SK-N-SH (cell line): ENCODE results near the gene LMOD2. TPM values are rescaled to one million over a fixed set of nuclear protein-coding genes. Genes with fewer than 3 reads are reported as not detected.

Experiments used
- CTCF ChIA-PET: fragments of 300-600, 350-600 bp; formaldehyde crosslinking; extraction: SDS; loops from one replicate; lab custom pipeline; 2021; lab: Yijun Ruan, JAX
- POLR2A ChIA-PET: fragments of 350-600 bp; sonication (Branson Sonifier 250); formaldehyde crosslinking; extraction: SDS; loops from one replicate; lab custom pipeline; 2020; ENCODE audit warnings: antibody characterized with exemption, inconsistent platforms; lab: Yijun Ruan, JAX
- DNase-seq: peaks from one replicate; pipeline ENCODE4 v3.0.0; 2012
- H2AFZ ChIP-seq: fragments of 200-600 bp; sonication (generic); 2 replicates; pipeline ENCODE4 v1.8.1; 2016; ENCODE audit warnings: antibody characterized with exemption, mild to moderate bottlenecking, low read depth
- H3F3A ChIP-seq: fragments of 200-600 bp; sonication (generic); replicated peaks from 2 replicates; pipeline ENCODE3; 2016; ENCODE audit warnings: antibody characterized with exemption, mild to moderate bottlenecking; ENCODE audit not compliant: insufficient read depth
- H3K27ac ChIP-seq, 2 experiments: fragments of 200-500 bp in 1 of 2; fragments of 200-600 bp in 1 of 2; sonication (Bioruptor generic) in 1 of 2; sonication (generic), shearing (Covaris generic) in 1 of 2; 2 replicates each; pipeline versions ENCODE4 v1.5.1 to v1.6.1; 2014 to 2016; ENCODE audit warnings: low read depth in 2 of 2, inconsistent platforms in 1 of 2, low read length in 1 of 2, mild to moderate bottlenecking in 1 of 2, mixed read lengths in 1 of 2
- H3K27me3 ChIP-seq: fragments of 200-600 bp; sonication (generic), shearing (Covaris generic); 2 replicates; pipeline ENCODE4 v1.6.1; 2016; ENCODE audit warnings: mixed run types; ENCODE audit not compliant: insufficient read depth
- H3K36me3 ChIP-seq, 2 experiments: fragments of 200-500 bp in 1 of 2; fragments of 200-600 bp in 1 of 2; sonication (Bioruptor generic) in 1 of 2; sonication (generic) in 1 of 2; replicated peaks in 1 of 2; 2 replicates each; pipeline versions ENCODE3 to v1.5.1; 2014 to 2016; ENCODE audit warnings: low read length in 1 of 2, mild to moderate bottlenecking in 1 of 2; ENCODE audit not compliant: insufficient read depth in 2 of 2, control insufficient read depth in 1 of 2
- H3K4me1 ChIP-seq, 2 experiments: fragments of 200-500 bp in 1 of 2; fragments of 200-600 bp in 1 of 2; sonication (Bioruptor generic) in 1 of 2; sonication (generic), shearing (Covaris generic) in 1 of 2; 2 replicates each; pipeline versions ENCODE4 v1.5.1 to v1.6.1; 2014 to 2016; ENCODE audit warnings: low read depth in 1 of 2, low read length in 1 of 2, mixed run types in 1 of 2; ENCODE audit not compliant: insufficient read depth in 2 of 2, control insufficient read depth in 1 of 2
- H3K4me2 ChIP-seq: fragments of 200-600 bp; sonication (generic), shearing (Covaris generic); 2 replicates; pipeline ENCODE4 v1.6.1; 2017; ENCODE audit warnings: mixed run types
- H3K4me3 ChIP-seq, 2 experiments: fragments of 200-500 bp in 1 of 2; fragments of 200-600 bp in 1 of 2; sonication (Bioruptor generic) in 1 of 2; sonication (generic), shearing (Covaris generic) in 1 of 2; 2 replicates each; pipeline versions ENCODE4 v1.5.1 to v1.8.1; 2014 to 2016; ENCODE audit warnings: low read depth in 2 of 2, inconsistent platforms in 1 of 2, low read length in 1 of 2, mild to moderate bottlenecking in 1 of 2, mixed read lengths in 1 of 2, moderate library complexity in 1 of 2
- H3K79me2 ChIP-seq: fragments of 200-600 bp; sonication (generic); 2 replicates; pipeline ENCODE4 v1.8.1; 2017; ENCODE audit warnings: mild to moderate bottlenecking; ENCODE audit not compliant: insufficient read depth
- H3K9ac ChIP-seq: fragments of 200-600 bp; sonication (generic); 2 replicates; pipeline ENCODE4 v1.6.1; 2017; ENCODE audit warnings: mixed run types
- H3K9me2 ChIP-seq: fragments of 200-600 bp; sonication (generic); 2 replicates; pipeline ENCODE4 v1.6.1; 2017; ENCODE audit warnings: mixed run types
- H3K9me3 ChIP-seq: fragments of 200-600 bp; sonication (generic); 2 replicates; pipeline ENCODE4 v1.6.1; 2017; ENCODE audit warnings: mixed run types, mild to moderate bottlenecking, moderate library complexity
- H4K20me1 ChIP-seq: fragments of 200-600 bp; sonication (generic); 2 replicates; pipeline ENCODE4 v1.6.1; 2017; ENCODE audit warnings: mild to moderate bottlenecking, mixed run types; ENCODE audit not compliant: insufficient read depth
- CHD2 ChIP-seq: fragments of 150-350 bp; IDR thresholded peaks from 2 replicates; pipeline ENCODE4 v1.6.1; 2018; ENCODE audit warnings: low read length; ENCODE audit not compliant: partially characterized antibody
- EP300 ChIP-seq, 2 experiments: IDR thresholded peaks; 2 replicates each; pipeline versions ENCODE4 v1.4.0 to v1.6.1; 2012; ENCODE audit warnings: borderline replicate concordance in 1 of 2, low read depth in 1 of 2, low read length in 1 of 2
- GATA2 ChIP-seq: sonication (generic); formaldehyde crosslinking; IDR thresholded peaks from 2 replicates; pipeline ENCODE4 v1.5.0; 2020; ENCODE audit warnings: mild to moderate bottlenecking, missing genetic modification reagents
- IRF3 ChIP-seq: fragments of 150-350 bp; IDR thresholded peaks from 2 replicates; pipeline ENCODE4 v1.6.1; 2016; ENCODE audit warnings: mild to moderate bottlenecking, low read depth, low read length
- MAX ChIP-seq: IDR thresholded peaks from 2 replicates; pipeline ENCODE4 v1.4.0; 2012; ENCODE audit warnings: low read depth
- MXI1 ChIP-seq: IDR thresholded peaks from 2 replicates; pipeline ENCODE4 v1.6.1; 2012; ENCODE audit warnings: mild to moderate bottlenecking, low read depth, low read length, improper control_type of control experiment
- NRF1 ChIP-seq: IDR thresholded peaks from 2 replicates; pipeline ENCODE4 v1.6.1; 2012; ENCODE audit warnings: low read depth, mild to moderate bottlenecking, low read length
- RAD21 ChIP-seq: IDR thresholded peaks from 2 replicates; pipeline ENCODE4 v1.6.1; 2012; ENCODE audit warnings: mild to moderate bottlenecking, low read length
- REST ChIP-seq: IDR thresholded peaks from 2 replicates; pipeline ENCODE4 v1.6.1; 2012; ENCODE audit warnings: mild to moderate bottlenecking, low read depth, low read length, moderate library complexity
- SIN3A ChIP-seq: IDR thresholded peaks from 2 replicates; pipeline ENCODE4 v1.6.1; 2012; ENCODE audit warnings: low read depth, mild to moderate bottlenecking, low read length, moderate library complexity, borderline replicate concordance
- TEAD4 ChIP-seq: IDR thresholded peaks from 2 replicates; pipeline ENCODE4 v1.4.0; 2012; ENCODE audit warnings: mild to moderate bottlenecking, borderline replicate concordance; ENCODE audit not compliant: insufficient read depth
- USF1 ChIP-seq: IDR thresholded peaks from 2 replicates; pipeline ENCODE4 v1.4.0; 2012; ENCODE audit warnings: low read depth, borderline replicate concordance
- USF2 ChIP-seq: fragments of 150-350 bp; IDR thresholded peaks from 2 replicates; pipeline ENCODE4 v1.6.1; 2017; ENCODE audit warnings: antibody characterized with exemption, low read length, low read depth, borderline replicate concordance
- ZBTB33 ChIP-seq: IDR thresholded peaks from 2 replicates; pipeline ENCODE4 v1.4.0; 2012; ENCODE audit warnings: low read depth, borderline replicate concordance
- WGBS: methylation state at CpG from one replicate; pipeline ENCODE4 v1.1.6; 2017; ENCODE audit warnings: low lambda C conversion rate; 5-methylcytosine and 5-hydroxymethylcytosine counted together
- polyA plus RNA-seq, 3 experiments: library from polyadenylated mRNA; depleted of rRNA; stranded (reverse); fragments of >200 nt; gene quantifications; 2 replicates each; pipeline ENCODE4 v1.2.3, GENCODE V29; 2012

Gene LMOD2
- polyA plus RNA-seq, 1 of the 3 experiments (the other 2 are of a cell fraction) = not detected

GRCh38 chr7:123660514-123661354 is 5.1 kb downstream of the LMOD2 start (continued):
- TF ChIP-seq TEAD4 = no peak
- TF ChIP-seq IRF3 = no peak

GRCh38 chr7:123661765-123662164 is 6.1 kb downstream of the LMOD2 start:
- peaks cover 0 to 17% of the 10 kb centered on the region in 2 experiments; a peak in 2 of 4 replicates for H3K4me1 ChIP-seq
- no peaks in the 10 kb centered on the region for H3K27me3 ChIP-seq
- no peak for DNase-seq
- no peak overlapping the region for H2AFZ ChIP-seq
- H3K79me2 ChIP-seq = no peaks in the 10 kb centered on the region
- H3K4me2 ChIP-seq = no peak overlapping the region
- H3K9me2 ChIP-seq = no peaks in the 10 kb centered on the region
- no peaks in the 10 kb centered on the region for H3K9me3 ChIP-seq
- no peaks in the 10 kb centered on the region for H3F3A ChIP-seq
- H3K9ac ChIP-seq = no peak overlapping the region
- 95% methylated on average over 1 of the region's 1 CpG for WGBS
- TF ChIP-seq USF1 (no peak), EP300 (IDR thresholded peaks at IDR 0.05; ENCODE audit: borderline replicate concordance in 1 of 2, low read depth in 1 of 2, low read length in 1 of 2) (no peak), REST (no peak), MXI1 (no peak), GATA2 (no peak), ZBTB33 (no peak), NRF1 (no peak), TEAD4 (no peak), CHD2 (no peak), SIN3A (no peak), RAD21 (no peak), USF2 (no peak), IRF3 (no peak), MAX (no peak)
- H3K27ac ChIP-seq = no peak overlapping the region
- no peak overlapping the region for H3K4me3 ChIP-seq
- POLR2A ChIA-PET = no interaction called here
- H4K20me1 ChIP-seq = no peaks in the 10 kb centered on the region
- CTCF ChIA-PET = interaction anchor here (1.0 to 1.7 kb wide), 5 partner anchors 21 to 81 kb away, joined by 3 to 6 read pairs (median 5); no protein-coding TSS in a partner anchor
- no peaks in the 10 kb centered on the region for H3K36me3 ChIP-seq
